GM12878 (cell line): ENCODE data around the gene SMG6. TPM values are rescaled to one million over a fixed set of nuclear protein-coding genes. Genes with fewer than 3 reads are reported as not detected.

Source experiments
- ATAC-seq: fragments of 200-7000 bp; cut with Tn5 transposase; 3 replicates; pipeline ENCODE4 v1.9.1; 2020; ENCODE audit warnings: mild to moderate bottlenecking, moderate library complexity
- BruUV-seq: library from RNA; stranded (reverse); fragments of 400-500 nt; replicated peaks from 2 replicates; lab custom pipeline; 2021; lab: Mats Ljungman, UMichigan
- CTCF ChIA-PET: fragments of 300-600 bp; sonication (Branson Sonifier 250); formaldehyde crosslinking; extraction: SDS; loops from one replicate; lab custom pipeline; 2021; ENCODE audit warnings: inconsistent platforms; lab: Yijun Ruan, JAX
- POLR2A ChIA-PET: fragments of 350-600 bp; formaldehyde crosslinking; extraction: SDS; loops from one replicate; lab custom pipeline; 2021; ENCODE audit warnings: inconsistent platforms; lab: Charles Lee
- RAD21 ChIA-PET: fragments of 300-600 bp; sonication (Branson Sonifier 250); formaldehyde crosslinking; loops from one replicate; lab custom pipeline; 2023; ENCODE audit warnings: antibody characterized with exemption; ENCODE audit not compliant: unreplicated experiment; lab: Charles Lee
- SMC1A ChIA-PET: fragments of 300-600 bp; sonication (Branson Sonifier 250); formaldehyde crosslinking; loops from one replicate; lab custom pipeline; 2023; ENCODE audit not compliant: unreplicated experiment, uncharacterized antibody; lab: Charles Lee
- DNase-seq: peaks from one replicate; pipeline ENCODE4 v3.0.0-alpha.2; 2011; ENCODE audit warnings: low read depth, low spot score
- FAIRE-seq: peaks from 3 replicates; lab custom pipeline; 2011; peaks lifted over from hg19 to GRCh38; lab: Jason Lieb, UNC
- H2AFZ ChIP-seq: 2 replicates; pipeline ENCODE4 v1.6.0; 2011; ENCODE audit warnings: low read depth, low read length, control low read depth; ENCODE audit not compliant: control insufficient read depth
- H3K27ac ChIP-seq: 2 replicates; pipeline ENCODE4 v1.5.1; 2011; ENCODE audit warnings: control low read depth; ENCODE audit not compliant: control insufficient read depth, insufficient read depth
- H3K27me3 ChIP-seq, 2 experiments: replicated peaks in 1 of 2; 2 replicates each; pipeline versions ENCODE4 v1.6.0 to v1.6.1; 2011; ENCODE audit warnings: low read length in 1 of 2; ENCODE audit not compliant: control insufficient read depth in 2 of 2, insufficient read depth in 2 of 2
- H3K36me3 ChIP-seq, 2 experiments: 2 replicates each; pipeline ENCODE4 v1.5.1; 2011; ENCODE audit warnings: low read length in 1 of 2; ENCODE audit not compliant: control insufficient read depth in 2 of 2, insufficient read depth in 2 of 2
- H3K4me1 ChIP-seq: 2 replicates; pipeline ENCODE4 v1.6.1; 2011; ENCODE audit warnings: mild to moderate bottlenecking, low read length, moderate library complexity, mixed read lengths; ENCODE audit not compliant: control insufficient read depth, insufficient read depth
- H3K4me2 ChIP-seq: 2 replicates; pipeline ENCODE4 v1.6.0; 2011; ENCODE audit warnings: control low read depth; ENCODE audit not compliant: control insufficient read depth, insufficient read depth
- H3K4me3 ChIP-seq: fragments of 200-600 bp; sonication (generic); 2 replicates; pipeline ENCODE4 v1.5.1; 2016
- H3K79me2 ChIP-seq: 2 replicates; pipeline ENCODE4 v1.6.0; 2011; ENCODE audit warnings: low read length; ENCODE audit not compliant: control insufficient read depth, insufficient read depth
- H3K9ac ChIP-seq: 2 replicates; pipeline ENCODE4 v1.8.0; 2011; ENCODE audit warnings: low read length, control low read depth, mixed read lengths; ENCODE audit not compliant: control insufficient read depth, insufficient read depth
- H3K9me3 ChIP-seq: replicated peaks from 3 replicates; pipeline ENCODE4 v1.5.1; 2011; ENCODE audit warnings: mild to moderate bottlenecking, low read length; ENCODE audit not compliant: control insufficient read depth, insufficient read depth
- H4K20me1 ChIP-seq: 2 replicates; pipeline ENCODE4 v1.6.0; 2011; ENCODE audit not compliant: control insufficient read depth, insufficient read depth
- BACH1 ChIP-seq: fragments of 450-650 bp; IDR thresholded peaks from 2 replicates; pipeline ENCODE4 v1.6.1; 2017; ENCODE audit warnings: mild to moderate bottlenecking, borderline replicate concordance
- BCL11A ChIP-seq: IDR thresholded peaks from 2 replicates; pipeline ENCODE4 v1.6.1; 2011; ENCODE audit warnings: low read depth, low read length
- JUND ChIP-seq: IDR thresholded peaks from 2 replicates; pipeline ENCODE4 v1.6.1; 2012; ENCODE audit warnings: low read depth, mild to moderate bottlenecking, low read length, improper control_type of control experiment, moderate library complexity
- POLR2AphosphoS2 ChIP-seq: IDR thresholded peaks from 2 replicates; pipeline ENCODE4 v1.6.1; 2011; ENCODE audit warnings: low read depth, mild to moderate bottlenecking, low read length, improper control_type of control experiment, moderate library complexity
- RAD51 ChIP-seq: fragments of 450-650 bp; IDR thresholded peaks from 2 replicates; pipeline ENCODE4 v1.6.1; 2016; ENCODE audit warnings: moderate library complexity, mild to moderate bottlenecking, inconsistent platforms
- SUZ12 ChIP-seq: fragments of 200-600 bp; sonication (generic); IDR thresholded peaks from one replicate; pipeline ENCODE4 v1.6.1; 2018; ENCODE audit warnings: antibody characterized with exemption, mild to moderate bottlenecking; ENCODE audit not compliant: unreplicated experiment
- whole genome bisulfite sequencing: methylation state at CpG from one replicate; pipeline ENCODE4 v1.1.6; 2016; ENCODE audit warnings: low lambda C conversion rate; ENCODE audit not compliant: insufficient replicate concordance, insufficient coverage; ENCODE audit errors: missing lambda C conversion rate; 5-methylcytosine and 5-hydroxymethylcytosine counted together
- in situ Hi-C: fragments of 300-500 bp; cut with MboI; formaldehyde crosslinking; loops from 9 replicates; pipeline ENCODE4 v1.14.3; 2018; ENCODE audit warnings: mixed read lengths
- intact Hi-C: fragments of 100-400 bp; cut with micrococcal nuclease; formaldehyde crosslinking; loops from one replicate; pipeline ENCODE4 v1.14.2; 2022; ENCODE audit not compliant: unreplicated experiment
- polyA plus RNA-seq, 11 experiments: library from polyadenylated mRNA; depleted of rRNA in 4 of 11; unstranded in 6 of 11; stranded (reverse) in 5 of 11; fragments of >200 nt; fragmentation: Nextera tagmentation in 4 of 11; fragmentation: Illumina TruSeq in 1 of 11; extraction: Ambion mirVana in 4 of 11; extraction: Trizol in 1 of 11; gene quantifications; 1 replicate in 1 of 11; 2 replicates in 10 of 11; pipeline versions ENCODE4 v1.2.1 to v1.2.3, GENCODE V29; 2011 to 2016; ENCODE audit warnings: inconsistent platforms in 2 of 11, missing spikeins in 2 of 11, low read depth in 1 of 11
- total RNA-seq, 4 experiments: library from RNA; depleted of rRNA in 3 of 4; stranded (reverse); fragments of >200 nt in 3 of 4; fragmentation: Illumina TruSeq in 1 of 4; extraction: Trizol in 1 of 4; gene quantifications; 2 replicates each; pipeline versions ENCODE4 v1.2.1 to v1.2.3, GENCODE V29; 2013 to 2021
- TF ChIP-seq, protein P1 (sequence below), 3 experiments: IDR thresholded peaks in 2 of 3; conservative IDR thresholded peaks in 1 of 3; 2 replicates each; pipeline ENCODE4 v1.5.1; 2011; ENCODE audit warnings: low read depth in 3 of 3, low read length in 3 of 3, mild to moderate bottlenecking in 3 of 3, control low read depth in 2 of 3, moderate library complexity in 2 of 3, inconsistent platforms in 1 of 3, mixed read lengths in 1 of 3; ENCODE audit not compliant: control insufficient read depth in 2 of 3, insufficient read depth in 1 of 3; ENCODE audit errors: extremely low read depth in 1 of 3

SMG6 gene
- total and polyA plus RNA-seq, 10 of the 15 experiments (the other 5 are each of a cell fraction or from before 2014, with no cell fraction given), result 0.58 to 28.7 (median 15.7) TPM

- Histone ChIP-seq H3K27me3 (no peaks in the 10 kb centered on the region), H3K9ac (no peak overlapping the region), H3K4me1 (peaks cover 15% of the 10 kb centered on the region), H3K4me3 (no peak overlapping the region), H3K9me3 (no peaks in the 10 kb centered on the region), H3K4me2 (no peak overlapping the region), H2AFZ (no peak overlapping the region), H3K27ac (no peak overlapping the region), H4K20me1 (no peaks in the 10 kb centered on the region), H3K79me2 (peaks cover 14% of the 10 kb centered on the region), H3K36me3 (peaks cover 1 to 14% of the 10 kb centered on the region in 2 experiments)
- ChIA-PET RAD21 (interaction anchor here (0.6 to 4.5 kb wide), 6 partner anchors 12 to 338 kb away, joined by 3 to 271 read pairs (median 46); partner anchors contain the start of gene HIC1), SMC1A (interaction anchor here (0.7 to 8.9 kb wide), 9 partner anchors 9 to 190 kb away, joined by 3 to 149 read pairs (median 27); partner anchors contain the start of gene HIC1), CTCF (interaction anchor here (1.2 to 9.4 kb wide), 7 partner anchors 12 to 190 kb away, joined by 3 to 265 read pairs (median 50); partner anchors contain the start of gene HIC1), POLR2A (interaction anchor here (1.5 to 3.8 kb wide), 4 partner anchors 12 to 191 kb away, joined by 4 to 61 read pairs (median 28); partner anchors contain the start of gene HIC1)
- intact Hi-C loops (no loop called here), in situ Hi-C loops (loop anchor here (10.0 kb wide), 1 partner anchor 182 kb away; no protein-coding TSS in a partner anchor)
- TF ChIP-seq JUND (no peak), SUZ12 (no peak), BACH1 (no peak), POLR2AphosphoS2 (no peak), RAD51 (no peak), BCL11A (no peak)
- TF ChIP-seq, protein P1, sequence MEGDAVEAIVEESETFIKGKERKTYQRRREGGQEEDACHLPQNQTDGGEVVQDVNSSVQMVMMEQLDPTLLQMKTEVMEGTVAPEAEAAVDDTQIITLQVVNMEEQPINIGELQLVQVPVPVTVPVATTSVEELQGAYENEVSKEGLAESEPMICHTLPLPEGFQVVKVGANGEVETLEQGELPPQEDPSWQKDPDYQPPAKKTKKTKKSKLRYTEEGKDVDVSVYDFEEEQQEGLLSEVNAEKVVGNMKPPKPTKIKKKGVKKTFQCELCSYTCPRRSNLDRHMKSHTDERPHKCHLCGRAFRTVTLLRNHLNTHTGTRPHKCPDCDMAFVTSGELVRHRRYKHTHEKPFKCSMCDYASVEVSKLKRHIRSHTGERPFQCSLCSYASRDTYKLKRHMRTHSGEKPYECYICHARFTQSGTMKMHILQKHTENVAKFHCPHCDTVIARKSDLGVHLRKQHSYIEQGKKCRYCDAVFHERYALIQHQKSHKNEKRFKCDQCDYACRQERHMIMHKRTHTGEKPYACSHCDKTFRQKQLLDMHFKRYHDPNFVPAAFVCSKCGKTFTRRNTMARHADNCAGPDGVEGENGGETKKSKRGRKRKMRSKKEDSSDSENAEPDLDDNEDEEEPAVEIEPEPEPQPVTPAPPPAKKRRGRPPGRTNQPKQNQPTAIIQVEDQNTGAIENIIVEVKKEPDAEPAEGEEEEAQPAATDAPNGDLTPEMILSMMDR (IDR thresholded peaks at IDR 0.05 in 2 of 3, conservative IDR thresholded peaks at IDR 0.05 in 1 of 3; ENCODE audit: control insufficient read depth in 2 of 3, extremely low read depth in 1 of 3, insufficient read depth in 1 of 3, low read depth in 3 of 3, low read length in 3 of 3), result no peak
- DNase-seq (no peak), FAIRE-seq (no peak), ATAC-seq (no peak)
- BruUV-seq, result no TSS peak
- WGBS, result 100% methylated on average over 4 of the region's 4 CpGs
These were observed 56.6 kb downstream of the SMG6 start for GRCh38 chr17:2247005-2247404.
